HG02970 (cell line): ENCODE measurements around the gene USP40.

ENCODE experiments used
- ATAC-seq: cut with Tn5 transposase; IDR thresholded peaks from one replicate; pipeline ENCODE4 v1.9.1; 2021; ENCODE audit warnings: mild to moderate bottlenecking, moderate library complexity, moderate number of reproducible peaks; ENCODE audit not compliant: unreplicated experiment, low FRiP score

The USP40 gene

DNA sequence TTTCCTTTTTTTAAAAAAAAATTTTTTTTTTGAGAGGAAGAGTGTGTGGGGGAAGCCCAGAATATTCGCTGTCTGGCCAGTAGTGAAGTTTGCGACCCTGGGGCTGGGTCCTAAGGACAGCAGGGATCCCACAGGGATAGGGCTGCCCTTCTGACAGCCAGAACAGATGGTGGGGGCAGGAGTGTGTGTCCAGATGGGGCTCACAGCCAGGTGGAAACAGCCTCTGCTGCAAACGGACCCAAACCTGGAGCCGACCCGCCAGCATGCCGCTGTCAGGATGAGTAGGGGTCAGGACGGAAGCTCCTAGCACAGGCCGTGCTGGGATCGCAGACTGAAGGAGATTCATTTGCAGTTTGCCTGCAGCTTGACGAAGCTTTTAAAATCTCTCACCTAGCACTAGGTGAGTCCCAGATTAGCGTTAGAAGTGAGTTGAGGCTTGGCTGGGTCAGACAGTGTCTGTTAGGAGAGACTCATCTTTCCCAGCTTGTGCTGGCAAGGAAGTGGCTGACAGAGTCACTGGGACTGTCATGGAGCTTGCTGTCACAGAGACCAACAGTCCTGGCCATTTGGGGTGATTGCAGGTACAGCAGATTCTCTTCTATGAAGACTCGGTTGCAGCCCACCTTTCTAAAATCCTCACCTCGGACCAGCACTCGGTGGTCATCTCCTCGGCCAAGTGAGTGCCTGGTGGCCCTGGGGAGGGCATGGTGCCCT is 118.9 kb downstream of the USP40 start:
- ATAC-seq: no peak

DNA sequence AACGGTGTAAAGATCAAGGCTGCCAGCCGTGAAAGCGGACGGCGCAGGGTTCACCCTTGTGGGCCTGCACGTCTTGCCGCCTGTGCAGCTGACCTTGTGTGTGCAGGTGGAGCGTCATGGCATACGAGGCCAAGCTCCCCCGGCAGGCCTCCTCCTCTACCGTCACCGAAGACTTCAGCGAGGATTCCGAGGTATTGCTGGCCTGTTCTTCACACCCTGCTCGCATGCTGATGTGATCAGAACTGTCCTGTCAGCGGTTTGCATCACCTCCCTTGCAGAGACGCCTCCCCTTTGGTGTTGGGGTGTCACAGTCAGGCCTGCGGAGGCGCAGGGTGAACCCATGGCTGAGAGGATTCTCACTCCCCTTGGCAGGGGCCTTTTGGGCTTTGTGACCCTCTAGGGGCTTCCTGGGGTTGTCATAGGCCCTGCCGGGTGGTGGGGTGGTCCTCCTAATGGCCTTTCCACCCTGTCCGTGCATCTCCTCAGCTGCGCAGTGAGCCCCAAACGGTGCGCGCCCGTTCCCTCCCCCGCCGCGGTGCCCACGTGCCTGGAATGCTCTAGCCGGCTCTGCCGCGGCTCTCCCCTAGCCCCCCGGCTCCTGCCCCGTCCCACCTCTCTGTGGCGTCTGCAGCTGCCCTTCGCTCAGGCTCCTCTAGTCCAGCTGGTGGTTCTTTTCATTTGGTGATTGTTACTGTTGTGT is 119.8 kb downstream of the USP40 start:
- ATAC-seq: no peak

DNA sequence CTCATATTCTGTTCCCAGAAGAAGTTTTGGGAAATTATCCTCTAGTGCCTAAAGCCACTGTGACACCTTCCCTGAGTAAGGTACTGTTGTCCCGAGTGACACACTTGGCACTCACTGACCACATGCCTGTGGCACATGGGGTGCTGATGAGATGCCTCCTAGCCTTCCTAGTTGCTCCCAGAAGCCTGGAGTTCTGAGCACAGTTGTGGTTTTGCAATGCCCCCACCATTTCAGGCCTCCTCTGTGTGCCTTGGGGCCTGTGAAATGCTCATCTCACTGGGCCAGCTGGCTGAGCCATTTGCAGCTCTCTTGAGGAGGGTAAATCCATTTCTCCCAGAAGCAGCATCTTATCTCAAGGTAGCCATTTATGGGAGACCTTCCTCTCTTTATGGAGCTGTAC is 120.5 kb downstream of the USP40 start:
- no peak for ATAC-seq

DNA sequence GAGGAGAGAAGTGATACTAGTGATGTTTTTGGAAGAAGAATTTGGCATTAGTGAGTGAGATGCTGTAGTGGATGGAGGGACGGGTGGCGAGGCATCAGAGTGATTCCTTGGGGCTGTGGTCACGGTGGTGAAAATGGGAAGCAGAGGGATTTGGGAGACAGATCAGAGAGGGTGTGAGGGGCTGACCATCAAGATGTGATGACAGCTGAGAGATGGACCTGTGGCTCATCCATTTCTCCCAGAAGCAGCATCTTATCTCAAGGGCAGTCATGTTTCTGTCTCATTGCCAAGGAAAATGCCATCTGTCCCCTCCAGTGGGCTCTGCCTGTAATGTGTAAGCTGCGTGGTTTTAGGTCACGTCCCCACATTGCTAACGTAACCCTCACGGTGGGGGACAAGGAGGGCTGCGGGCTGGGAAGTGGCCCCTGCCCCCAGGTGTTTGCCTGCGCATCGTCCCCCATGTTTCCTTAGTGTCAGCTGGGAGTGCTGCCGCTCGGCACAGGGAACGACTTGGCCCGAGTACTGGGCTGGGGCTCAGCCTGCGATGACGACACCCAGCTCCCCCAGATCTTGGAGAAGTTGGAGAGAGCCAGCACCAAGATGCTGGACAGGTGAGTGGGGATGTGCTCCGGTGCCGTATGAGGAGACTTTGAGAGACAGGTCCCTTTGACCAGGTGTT is 121.3 kb downstream of the USP40 start:
- ATAC-seq: no peak

DNA sequence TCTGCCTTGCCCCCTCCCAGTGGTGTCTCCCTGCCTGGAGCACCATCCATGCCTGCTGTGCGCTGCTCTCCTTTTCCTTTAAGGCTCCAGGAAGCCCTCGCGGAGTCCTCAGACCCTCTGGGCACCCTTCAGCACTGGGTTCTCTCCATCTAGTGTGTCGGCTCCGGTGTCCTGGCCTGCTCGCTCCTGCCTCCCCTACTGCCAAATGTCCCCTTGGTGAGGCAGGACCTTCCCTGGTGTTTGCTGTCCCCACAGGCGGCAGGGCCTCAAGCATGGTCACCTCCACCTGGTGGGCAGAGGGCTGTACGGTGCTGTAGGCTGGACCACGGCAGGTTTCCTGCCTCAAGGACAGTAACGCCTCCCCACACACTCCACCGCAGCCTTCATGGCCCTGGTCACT is 122.1 kb downstream of the USP40 start:
- ATAC-seq: no peak

DNA sequence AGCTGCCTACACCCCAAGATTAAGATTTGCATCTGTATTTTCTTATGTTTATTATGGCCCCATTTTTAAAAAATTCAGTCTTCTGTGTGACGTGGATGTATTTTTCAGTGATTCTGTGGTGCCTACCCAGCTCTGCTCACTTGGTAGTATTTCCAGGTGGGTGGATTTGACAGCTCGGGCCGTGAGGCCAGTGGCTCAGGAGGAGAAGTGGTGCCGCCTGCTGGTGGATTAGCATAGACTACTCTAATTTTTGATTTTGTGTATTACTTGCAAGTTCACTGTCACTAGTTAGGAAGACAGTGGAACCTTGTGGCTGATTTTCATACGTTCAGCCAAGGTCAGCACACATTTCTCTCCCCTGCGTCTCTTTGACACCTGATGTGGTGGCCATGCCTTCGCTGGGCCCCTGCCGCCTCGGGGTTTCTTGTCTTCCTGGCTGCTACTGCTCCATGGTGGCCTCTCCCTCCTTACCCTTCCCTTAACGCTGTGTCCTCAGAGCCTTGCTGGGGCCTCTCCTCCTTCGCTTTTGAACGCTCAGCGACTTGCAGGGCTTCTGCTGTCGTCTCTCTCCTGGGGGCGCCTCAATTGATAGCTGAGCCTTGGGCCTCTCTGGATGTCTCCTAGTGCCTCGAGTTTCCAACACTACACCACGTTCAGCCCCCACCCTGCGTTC is 122.9 kb downstream of the USP40 start:
- ATAC-seq: no peak

DNA sequence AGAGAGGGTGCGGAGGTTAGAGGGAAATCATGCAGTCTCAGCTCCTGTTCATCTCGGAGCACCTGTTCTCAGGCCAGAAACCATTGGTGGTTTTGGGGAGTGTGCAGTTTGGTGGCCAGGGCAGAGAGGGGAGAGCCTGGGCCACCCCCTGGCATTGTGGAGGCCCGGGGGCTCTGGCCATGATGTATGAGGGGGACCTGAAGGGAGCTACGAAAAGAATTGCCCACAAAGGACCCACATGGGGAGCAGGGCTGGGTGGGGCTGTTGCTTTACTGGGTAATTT is 124.6 kb downstream of the USP40 start:
- ATAC-seq: no peak

DNA sequence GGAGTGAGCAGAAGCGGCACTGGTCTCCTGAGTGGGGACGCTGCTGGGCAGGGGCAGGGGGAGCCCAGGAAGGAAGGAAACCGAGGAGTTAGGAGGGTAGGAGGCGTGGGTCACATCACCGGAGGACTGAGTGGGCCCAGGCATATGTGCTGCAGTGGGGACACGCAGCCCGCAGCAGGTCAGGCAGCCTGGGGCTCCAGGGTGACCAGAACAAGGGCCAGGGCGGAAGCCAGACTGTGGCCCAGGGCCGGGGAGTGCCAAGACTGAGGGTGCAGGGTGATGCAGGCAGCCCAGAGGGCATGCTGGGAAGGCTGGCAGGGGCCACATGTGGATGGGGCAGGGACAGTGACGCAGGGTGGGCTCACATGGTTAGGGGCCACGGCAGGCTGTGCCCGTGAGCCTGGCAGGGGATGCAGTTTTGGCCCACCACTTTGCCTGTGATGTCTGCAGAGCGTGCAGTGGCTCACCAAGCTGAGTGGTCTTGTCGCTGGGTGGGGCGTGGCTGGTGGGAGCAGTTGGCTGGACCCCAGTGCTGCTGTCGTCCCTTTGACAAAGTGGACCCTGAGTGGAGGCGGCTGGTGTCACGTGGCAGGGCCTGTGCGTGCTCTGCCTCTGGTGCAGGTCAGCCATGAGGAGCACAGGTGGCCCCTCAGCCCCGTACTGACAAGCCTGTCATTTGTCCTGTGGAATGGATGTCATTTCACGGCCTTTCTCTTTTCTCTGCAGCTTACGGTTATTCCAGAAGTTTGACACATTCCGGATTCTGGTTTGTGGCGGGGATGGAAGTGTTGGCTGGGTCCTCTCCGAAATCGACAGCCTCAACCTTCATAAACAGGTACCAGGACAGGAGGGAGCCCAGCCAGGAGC is 125.2 kb downstream of the USP40 start:
- ATAC-seq: no peak

DNA sequence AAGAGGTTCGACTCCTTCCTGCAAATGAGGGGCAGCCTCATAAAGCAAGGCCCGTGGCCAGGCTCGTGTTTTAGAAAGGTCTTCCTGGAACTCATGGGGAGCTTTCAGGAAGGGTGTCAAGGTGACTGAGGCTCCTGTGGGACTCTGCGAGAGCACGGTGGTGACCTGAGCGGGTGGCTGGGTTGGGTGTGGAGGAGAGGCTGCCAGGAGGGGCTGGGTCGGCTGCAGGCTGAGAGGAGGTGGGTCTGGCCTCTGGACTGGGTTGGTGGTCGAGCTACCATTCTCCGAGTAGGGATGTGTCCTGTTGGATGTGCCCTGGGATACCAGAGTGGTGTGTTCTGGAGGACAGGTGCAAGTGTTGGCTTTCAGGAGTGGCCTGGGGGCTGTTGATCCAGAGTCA is 125.9 kb downstream of the USP40 start:
- ATAC-seq: no peak

DNA sequence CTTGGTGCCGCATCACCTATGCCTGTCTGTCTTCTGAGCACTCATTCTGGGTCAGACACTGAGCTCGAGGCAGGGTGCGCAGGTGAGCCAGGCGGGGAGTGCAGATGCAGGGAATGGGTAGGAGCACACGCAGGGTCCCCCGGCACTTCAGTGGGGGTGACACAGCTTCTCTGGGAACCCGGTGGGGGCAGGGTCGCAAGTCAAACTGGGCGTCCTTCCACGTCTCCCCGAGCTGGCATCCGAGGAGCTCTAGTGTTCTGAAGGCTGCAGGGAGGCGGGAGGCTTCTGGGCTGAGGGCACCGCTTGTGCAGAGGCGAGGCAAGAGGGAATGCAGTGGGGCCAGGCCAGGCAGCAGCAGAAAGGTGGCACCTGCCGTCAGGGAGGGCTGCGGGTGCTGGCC is 126.3 kb downstream of the USP40 start:
- ATAC-seq: no peak

DNA sequence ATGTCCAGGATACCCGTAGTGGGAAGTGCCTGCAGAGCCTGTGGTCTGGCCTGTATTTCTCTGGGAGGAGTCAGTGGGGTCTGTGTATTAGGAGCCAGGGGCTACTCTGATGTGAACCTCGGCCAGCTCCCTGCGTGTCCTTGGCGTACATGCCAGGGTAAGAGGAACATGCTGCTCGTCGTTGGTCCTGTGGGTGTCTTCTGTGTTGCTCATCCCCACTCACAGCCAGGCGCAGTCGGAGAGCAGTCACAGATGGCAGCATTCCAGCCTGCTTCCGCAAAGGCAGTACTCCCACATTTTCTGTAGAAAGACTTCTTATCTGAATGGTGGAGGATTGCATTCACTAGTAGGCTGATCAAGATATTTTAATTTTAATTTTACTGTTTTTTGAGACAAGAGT is 127.4 kb downstream of the USP40 start:
- no peak for ATAC-seq

DNA sequence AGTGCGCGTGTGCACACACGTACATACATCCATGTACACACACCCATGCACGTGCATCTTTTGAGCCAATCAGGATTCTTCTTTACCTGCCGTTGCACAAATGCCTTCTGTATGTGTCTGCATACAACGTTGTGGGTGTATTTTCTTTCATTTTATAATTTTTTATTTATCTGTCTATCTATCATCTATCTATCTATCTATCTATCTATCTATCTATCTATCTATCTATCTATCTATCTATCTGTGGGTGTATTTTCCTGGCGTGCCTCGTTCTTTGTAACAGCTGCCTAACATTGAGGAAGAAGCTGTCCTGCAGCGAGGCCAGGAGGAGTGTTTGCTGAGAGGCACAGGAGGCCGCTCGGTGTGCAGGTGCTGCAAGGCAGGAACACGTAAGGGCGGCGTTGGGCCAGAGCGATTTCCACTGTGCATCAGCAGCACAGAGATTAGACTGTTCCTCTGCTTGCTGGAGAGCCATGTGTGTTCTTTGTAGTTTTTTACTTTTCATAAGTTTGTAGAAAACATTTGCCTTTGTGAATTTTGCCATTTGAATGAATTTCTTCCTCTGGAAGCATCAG is 127.9 kb downstream of the USP40 start:
- no peak for ATAC-seq

DNA sequence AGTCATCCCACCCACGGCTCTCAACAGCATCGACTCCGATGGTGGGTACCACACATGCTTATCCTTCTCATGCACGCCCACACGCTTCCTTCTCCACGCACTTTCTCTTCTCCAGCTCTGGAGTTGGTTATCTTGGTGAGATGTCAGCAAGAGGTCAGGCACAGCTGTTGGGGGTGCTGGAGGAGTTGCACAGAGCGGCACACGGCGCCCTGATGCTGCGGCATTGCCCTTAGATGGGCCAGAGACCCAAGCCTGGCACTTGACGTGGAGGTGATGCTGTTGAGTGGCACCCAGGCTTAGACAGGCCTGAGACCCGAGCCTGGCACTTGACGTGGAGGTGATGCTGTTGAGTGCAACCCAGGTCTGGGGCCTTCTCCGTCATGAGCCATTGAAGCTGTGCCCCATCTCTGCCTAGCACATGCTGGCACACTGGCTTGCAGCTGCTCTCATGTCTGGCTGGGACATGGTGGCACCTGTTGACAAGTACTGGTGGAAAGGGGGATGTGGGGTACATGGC is 129.1 kb downstream of the USP40 start:
- ATAC-seq: no peak

DNA sequence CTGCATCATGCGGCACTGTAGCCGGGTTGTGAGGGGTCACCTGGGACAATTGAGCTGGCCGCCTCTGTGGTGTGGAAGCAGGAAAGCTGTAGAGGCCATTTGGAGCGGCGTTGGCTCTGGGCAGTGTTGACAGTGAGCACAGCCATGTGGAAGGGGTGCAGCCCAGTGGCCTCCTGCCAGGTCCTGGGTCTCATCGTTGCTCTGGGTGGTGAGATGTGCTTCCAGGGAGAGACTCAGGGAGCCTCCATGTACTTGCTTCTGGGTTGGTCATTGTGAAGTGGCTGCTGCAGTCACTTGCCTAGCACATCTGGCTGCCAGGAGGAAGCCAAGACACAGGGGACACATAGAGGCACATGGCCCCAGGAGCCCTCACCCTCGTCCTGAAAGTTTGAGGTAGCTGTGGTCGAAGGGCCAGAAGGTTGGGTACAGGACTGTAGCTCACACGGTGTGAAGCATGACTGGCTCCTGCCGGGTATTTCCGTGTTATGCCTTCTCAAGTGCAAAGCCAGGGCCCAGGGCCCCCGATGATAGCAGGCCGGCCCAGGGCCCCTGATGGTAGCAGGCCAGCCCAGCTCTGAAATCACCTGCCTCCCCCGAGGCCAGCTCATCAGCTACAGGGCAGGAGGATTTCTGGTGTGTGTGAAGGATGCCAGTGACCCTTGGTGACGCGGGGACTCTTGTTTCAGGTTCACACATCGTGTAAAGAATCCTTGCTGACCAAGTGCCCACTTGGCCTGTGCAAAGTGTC is 129.7 kb downstream of the USP40 start:
- ATAC-seq: no peak

DNA sequence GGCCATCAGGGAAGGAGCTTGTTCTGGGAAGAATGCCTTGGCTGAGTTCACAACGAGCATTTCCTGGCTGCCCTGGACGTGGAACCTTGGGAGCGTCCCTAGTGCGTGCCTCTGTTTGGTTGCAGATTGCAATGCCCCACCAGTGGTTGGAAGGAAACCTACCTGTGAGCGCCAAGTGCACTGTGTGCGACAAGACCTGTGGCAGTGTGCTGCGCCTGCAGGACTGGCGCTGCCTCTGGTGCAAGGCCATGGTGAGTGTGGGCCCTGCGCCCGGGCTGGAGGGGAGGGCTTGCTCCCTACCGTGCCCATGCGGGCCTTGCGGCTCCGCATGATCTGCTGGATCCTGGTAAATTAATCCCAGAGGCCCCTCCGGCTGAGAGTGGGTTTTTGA is 130.4 kb downstream of the USP40 start:
- ATAC-seq: no peak

DNA sequence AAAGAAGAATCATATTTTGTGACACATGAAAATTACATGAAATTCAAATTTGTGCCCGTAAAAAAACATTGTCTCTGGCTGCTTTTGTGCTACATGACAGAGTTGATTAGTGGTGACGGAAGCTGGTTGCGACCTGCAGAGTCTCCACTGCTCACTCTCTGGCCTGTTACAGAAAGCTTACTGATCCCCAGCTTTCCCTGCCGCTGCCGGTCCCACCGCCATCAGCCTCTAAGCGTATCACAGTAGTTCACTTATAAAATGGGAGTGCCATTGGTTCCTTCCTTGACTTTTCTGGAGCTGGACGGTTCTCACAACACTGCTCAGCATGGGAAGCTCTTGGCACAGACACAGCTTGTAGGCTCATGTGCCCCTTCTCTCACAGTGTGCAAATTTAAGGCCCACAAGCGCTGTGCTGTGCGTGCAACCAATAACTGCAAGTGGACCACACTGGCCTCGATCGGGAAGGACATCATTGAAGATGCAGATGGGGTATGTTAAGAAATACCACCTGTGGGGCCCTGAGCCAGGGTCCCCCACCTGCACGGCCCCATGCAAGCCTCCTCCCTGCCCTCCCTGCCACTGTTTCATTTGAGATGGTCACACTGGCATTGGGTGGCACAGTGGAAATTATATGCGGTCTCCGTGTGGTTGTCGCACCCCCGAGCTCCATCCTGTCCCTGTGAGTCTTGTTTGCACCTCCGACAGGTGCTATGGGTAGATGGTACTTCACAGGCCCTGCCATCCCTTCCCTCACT is 131.0 kb downstream of the USP40 start:
- ATAC-seq: no peak

DNA sequence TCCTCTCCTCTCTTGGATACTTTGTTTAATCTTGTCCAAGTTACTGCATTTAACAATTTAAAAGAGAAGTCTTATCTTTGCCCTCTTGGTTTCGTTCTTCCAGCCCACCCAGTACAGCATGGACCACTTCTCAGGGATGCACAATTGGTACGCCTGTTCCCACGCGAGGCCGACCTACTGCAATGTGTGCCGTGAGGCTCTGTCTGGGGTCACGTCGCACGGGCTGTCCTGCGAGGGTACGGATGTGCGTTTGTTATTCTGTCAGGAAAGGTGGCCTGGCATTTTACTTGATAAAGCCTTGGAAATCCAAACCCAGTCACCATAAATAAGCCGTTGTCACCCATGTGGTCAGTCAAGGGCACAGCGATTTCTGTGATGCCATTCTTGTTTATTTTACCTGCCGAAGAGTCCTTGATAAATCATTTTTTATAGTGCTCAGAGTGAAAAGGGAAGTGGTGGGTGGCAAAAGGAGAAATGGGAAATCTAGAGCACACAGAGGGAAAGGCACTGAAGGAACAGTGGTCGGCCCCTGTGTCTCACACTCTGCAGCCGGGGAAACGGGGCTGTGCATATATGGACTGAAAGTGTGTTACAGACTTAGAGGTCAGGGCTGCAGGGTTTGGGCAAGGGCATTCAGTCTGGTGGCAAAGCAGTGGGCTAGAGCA is 131.8 kb downstream of the USP40 start:
- ATAC-seq: no peak

DNA sequence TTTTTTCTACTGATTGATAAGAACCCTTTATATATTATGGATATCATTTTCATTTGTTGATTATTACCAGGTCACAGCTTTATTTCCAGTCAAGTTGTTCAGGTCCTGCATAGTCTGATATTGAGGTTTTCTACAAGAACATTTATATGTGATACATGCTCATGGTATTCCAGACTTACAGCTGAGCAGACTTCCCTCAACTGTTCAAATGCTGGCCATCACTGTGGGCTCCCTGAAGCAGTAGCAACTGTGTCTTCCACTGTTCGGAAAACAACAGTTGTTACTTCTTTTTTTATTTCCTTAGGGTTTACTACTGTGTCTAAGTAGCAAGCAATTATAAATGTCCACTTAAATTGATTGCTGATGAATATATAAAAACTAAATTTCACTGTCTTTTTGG is 132.8 kb downstream of the USP40 start:
- ATAC-seq: no peak
